Testis (tissue), 3 donors: Measurements from ENCODE around the gene EZR. TPM values are rescaled to one million over a fixed set of nuclear protein-coding genes. Genes with fewer than 3 reads are reported as not detected.

Experiments used
- DNase-seq: peaks from one replicate; pipeline ENCODE4 v3.0.0-alpha.2; 2019
- H3K27ac ChIP-seq, 2 donors: fragments of 200-600 bp; sonication (generic); one replicate each; pipeline ENCODE4 v1.5.1; 2019
- H3K27me3 ChIP-seq: fragments of 200-600 bp; sonication (generic); one replicate; pipeline ENCODE4 v1.5.1; 2019
- H3K36me3 ChIP-seq: fragments of 200-600 bp; sonication (generic); one replicate; pipeline ENCODE4 v1.5.1; 2017; ENCODE audit warnings: low read depth; ENCODE audit errors: missing control alignments
- H3K4me1 ChIP-seq: fragments of 200-600 bp; sonication (generic); one replicate; pipeline ENCODE4 v1.5.1; 2019
- H3K4me3 ChIP-seq, 2 donors: fragments of 200-600 bp; sonication (generic); one replicate each; pipeline ENCODE4 v1.5.1; 2017 to 2019
- H3K9me3 ChIP-seq: fragments of 200-600 bp; sonication (generic); one replicate; pipeline ENCODE4 v1.5.1; 2017
- CTCF ChIP-seq, 3 experiments: fragments of 450-650 bp in 2 of 3; fragments of 200-600 bp in 1 of 3; sonication (generic) in 1 of 3; IDR thresholded peaks; one replicate each; pipeline ENCODE4 v1.5.1; 2016 to 2019; ENCODE audit warnings: antibody characterized with exemption in 3 of 3, mild to moderate bottlenecking in 2 of 3, moderate library complexity in 1 of 3
- POLR2A ChIP-seq: fragments of 450-650 bp; IDR thresholded peaks from one replicate; pipeline ENCODE4 v1.6.1; 2017; ENCODE audit warnings: antibody characterized with exemption, mild to moderate bottlenecking, moderate library complexity
- WGBS, 2 donors: methylation state at CpG; one replicate each; pipeline ENCODE4 v1.1.5; 2018; 5-methylcytosine and 5-hydroxymethylcytosine counted together
- intact Hi-C: fragments of 100-400 bp; cut with DNase I; formaldehyde crosslinking; loops from one replicate; pipeline ENCODE4 v1.15.1; 2023; ENCODE audit warnings: low total_unique reads
- polyA plus RNA-seq: library from polyadenylated mRNA; stranded (reverse); fragments of 350-450 nt; fragmentation: Illumina TruSeq; extraction: RNeasy Lipid Tissue Mini Kit (QIAGEN cat#74804); gene quantifications from one replicate; pipeline ENCODE4 v1.2.3, GENCODE V29; 2014; ENCODE audit warnings: low read depth, low replicate concordance; ENCODE audit not compliant: insufficient read depth
- total RNA-seq, 2 donors: library from RNA; depleted of rRNA; stranded (reverse); fragments of >200 nt; gene quantifications; one replicate each; pipeline ENCODE4 v1.2.3, GENCODE V29; 2016

The EZR gene
- total and polyA plus RNA-seq, 3 donors from 2014 or later = 129 to 199 (median 164) TPM

GRCh38 chr6:158850807-158851115 is 31.6 kb upstream of the EZR start:
- Histone ChIP-seq H3K4me3 (no peak overlapping the region), H3K4me1 (no peaks in the 10 kb centered on the region), H3K27me3 (no peaks in the 10 kb centered on the region), H3K27ac (no peak overlapping the region), H3K36me3 (no peaks in the 10 kb centered on the region), H3K9me3 (no peaks in the 10 kb centered on the region)
- DNase-seq = no peak
- intact Hi-C loops = no loop called here
- TF ChIP-seq POLR2A = no peak
- TF ChIP-seq CTCF (IDR thresholded peaks at IDR 0.05) = no peak

GRCh38 chr6:158849899-158850806 is 31.0 kb upstream of the EZR start:
- 65 to 71% methylated on average over 9 of the region's 9 CpGs for WGBS, 2 donors
- no peak for DNase-seq
- intact Hi-C loops = no loop called here

GRCh38 chr6:158848490-158848895 is 29.3 kb upstream of the EZR start:
- 95 to 98% methylated on average over 7 of the region's 7 CpGs for WGBS, 2 donors
- TF ChIP-seq POLR2A (no peak), CTCF (IDR thresholded peaks at IDR 0.05) (no peak)
- Histone ChIP-seq H3K27ac (no peak overlapping the region), H3K27me3 (no peaks in the 10 kb centered on the region), H3K4me3 (no peak overlapping the region), H3K9me3 (no peaks in the 10 kb centered on the region), H3K36me3 (no peaks in the 10 kb centered on the region), H3K4me1 (no peaks in the 10 kb centered on the region)
- intact Hi-C loops = no loop called here
- no peak for DNase-seq

More at GRCh38 chr6:158849899-158850806, 31.0 kb upstream of the EZR start:
- Histone ChIP-seq H3K27me3 (no peaks in the 10 kb centered on the region), H3K4me3 (no peak overlapping the region), H3K4me1 (no peaks in the 10 kb centered on the region), H3K9me3 (no peaks in the 10 kb centered on the region), H3K36me3 (no peaks in the 10 kb centered on the region), H3K27ac (no peak overlapping the region)
- TF ChIP-seq POLR2A (no peak), CTCF (IDR thresholded peaks at IDR 0.05) (no peak)

- Histone ChIP-seq H3K9me3 (no peaks in the 10 kb centered on the region), H3K36me3 (no peaks in the 10 kb centered on the region), H3K27ac (no peak overlapping the region), H3K4me1 (no peaks in the 10 kb centered on the region), H3K27me3 (no peaks in the 10 kb centered on the region), H3K4me3 (no peak overlapping the region)
- intact Hi-C loops = no loop called here
- DNase-seq = no peak
- no peak for TF ChIP-seq CTCF (IDR thresholded peaks at IDR 0.05)
- TF ChIP-seq POLR2A = no peak
- 89 to 95% methylated on average over 4 of the region's 4 CpGs for WGBS, 2 donors
Measured at GRCh38 chr6:158847786-158848185, 28.6 kb upstream of the EZR start.

GRCh38 chr6:158847012-158847529 is 27.9 kb upstream of the EZR start:
- Histone ChIP-seq H3K4me3 (no peak overlapping the region), H3K36me3 (no peaks in the 10 kb centered on the region), H3K27me3 (no peaks in the 10 kb centered on the region), H3K4me1 (no peaks in the 10 kb centered on the region), H3K27ac (no peak overlapping the region), H3K9me3 (no peaks in the 10 kb centered on the region)
- intact Hi-C loops = no loop called here
- DNase-seq = no peak
- TF ChIP-seq POLR2A = no peak
- no peak for TF ChIP-seq CTCF (IDR thresholded peaks at IDR 0.05)
- WGBS, 2 donors = 82 to 89% methylated on average over 11 of the region's 11 CpGs
